ENCODE measurements around the gene BBS12. TPM values are rescaled to one million over a fixed set of nuclear protein-coding genes. Genes with fewer than 3 reads are reported as not detected.
A peak's percentile ranks its signal among the peaks of the same experiment; 100 is the strongest.

Gene BBS12
- total and polyA plus RNA-seq, 9 of the 15 experiments (the other 6 are each of a cell fraction or from before 2014, with no cell fraction given) = 2.7 to 6.5 (median 3.3) TPM

DNA sequence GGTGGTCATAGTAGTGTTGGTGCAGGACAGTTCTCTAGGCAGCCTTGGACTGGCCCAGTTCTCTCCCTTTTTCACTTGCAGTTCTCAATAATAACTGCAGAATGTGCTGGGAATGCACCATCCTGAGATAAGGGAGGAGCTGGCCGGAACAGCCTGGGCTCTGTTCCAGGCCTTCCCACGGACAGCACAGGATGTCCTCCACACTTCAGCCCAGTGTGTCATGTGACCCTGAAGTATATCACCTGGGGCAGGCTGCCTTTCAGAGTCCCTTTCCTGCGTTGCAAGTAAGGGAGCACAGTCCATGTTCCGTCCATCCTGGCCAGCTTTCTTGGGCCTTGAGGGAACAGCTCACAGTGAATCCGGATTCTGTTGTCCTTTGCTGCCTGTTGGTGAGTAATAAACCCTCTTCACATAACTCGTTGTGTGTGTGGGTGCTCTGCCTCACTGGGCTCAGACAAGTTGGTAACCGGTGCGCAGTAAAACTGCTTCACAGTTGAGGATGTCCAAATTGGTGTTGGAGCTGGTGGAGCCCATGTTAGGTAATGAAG, 32.3 kb upstream of the BBS12 start (continued):
- TF ChIP-seq TOE1 (IDR thresholded peaks at IDR 0.05; ENCODE audit: borderline replicate concordance) (peak; percentile 98), TOE1 (CRISPR knock-in tag; IDR thresholded peaks at IDR 0.05; ENCODE audit: borderline replicate concordance, low read depth) (no peak), CEBPG (CRISPR knock-in tag; IDR thresholded peaks at IDR 0.05) (no peak), CEBPG (tag; conservative IDR thresholded peaks at IDR 0.05 in 1 of 2, IDR thresholded peaks at IDR 0.05 in 1 of 2) (no peak), ZNF445 (CRISPR knock-in tag; IDR thresholded peaks at IDR 0.05; ENCODE audit: low read depth) (no peak), CBX5 (IDR thresholded peaks at IDR 0.05; ENCODE audit: borderline replicate concordance, low read depth) (no peak), ZNF134 (CRISPR knock-in tag; conservative IDR thresholded peaks at IDR 0.05) (no peak), HEY1 (CRISPR knock-in tag; IDR thresholded peaks at IDR 0.05; ENCODE audit: borderline replicate concordance) (no peak), SREBF2 (CRISPR knock-in tag; IDR thresholded peaks at IDR 0.05) (no peak), SMARCA5 (IDR thresholded peaks at IDR 0.05) (no peak), ZNF184 (CRISPR knock-in tag; IDR thresholded peaks at IDR 0.05) (no peak), NCOA6 (IDR thresholded peaks at IDR 0.05) (no peak), CBFA2T2 (conservative IDR thresholded peaks at IDR 0.05) (peak; percentile 72), KAT8 (IDR thresholded peaks at IDR 0.05; ENCODE audit: low read depth) (no peak), YBX1 (IDR thresholded peaks at IDR 0.05) (no peak), SMAD3 (CRISPR knock-in tag; conservative IDR thresholded peaks at IDR 0.05) (no peak), JUN (IDR thresholded peaks at IDR 0.05; ENCODE audit: borderline replicate concordance, low read depth, low read length) (peak; percentile 29; the same call in 1 of the 2 replicates), JUN (CRISPR knock-in tag; IDR thresholded peaks at IDR 0.05; ENCODE audit: borderline replicate concordance) (no peak), NR3C1 (CRISPR knock-in tag; IDR thresholded peaks at IDR 0.05) (no peak), MEIS2 (IDR thresholded peaks at IDR 0.05; ENCODE audit: partially characterized antibody) (peak; percentile 52), BDP1 (IDR thresholded peaks at IDR 0.05; ENCODE audit: insufficient read depth, insufficient read length) (no peak), ZBED1 (IDR thresholded peaks at IDR 0.05) (no peak), CBFB (CRISPR knock-in tag; IDR thresholded peaks at IDR 0.05) (no peak), SUPT5H (IDR thresholded peaks at IDR 0.05) (no peak; the same call in 1 of the 2 replicates), BMI1 (IDR thresholded peaks at IDR 0.05; ENCODE audit: low read length) (no peak), ZFPM2 (CRISPR knock-in tag; IDR thresholded peaks at IDR 0.05) (no peak), FOXJ3 (CRISPR knock-in tag; IDR thresholded peaks at IDR 0.05) (no peak)
- TF ChIP-seq, protein P1, sequence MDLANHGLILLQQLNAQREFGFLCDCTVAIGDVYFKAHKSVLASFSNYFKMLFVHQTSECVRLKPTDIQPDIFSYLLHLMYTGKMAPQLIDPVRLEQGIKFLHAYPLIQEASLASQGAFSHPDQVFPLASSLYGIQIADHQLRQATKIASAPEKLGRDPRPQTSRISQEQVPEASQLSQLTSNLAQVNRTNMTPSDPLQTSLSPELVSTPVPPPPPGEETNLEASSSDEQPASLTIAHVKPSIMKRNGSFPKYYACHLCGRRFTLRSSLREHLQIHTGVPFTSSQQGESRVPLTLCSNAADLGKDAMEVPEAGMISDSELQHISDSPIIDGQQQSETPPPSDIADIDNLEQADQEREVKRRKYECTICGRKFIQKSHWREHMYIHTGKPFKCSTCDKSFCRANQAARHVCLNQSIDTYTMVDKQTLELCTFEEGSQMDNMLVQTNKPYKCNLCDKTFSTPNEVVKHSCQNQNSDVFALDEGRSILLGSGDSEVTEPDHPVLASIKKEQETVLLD (IDR thresholded peaks at IDR 0.05) = no peak
- TF ChIP-seq, protein P2, sequence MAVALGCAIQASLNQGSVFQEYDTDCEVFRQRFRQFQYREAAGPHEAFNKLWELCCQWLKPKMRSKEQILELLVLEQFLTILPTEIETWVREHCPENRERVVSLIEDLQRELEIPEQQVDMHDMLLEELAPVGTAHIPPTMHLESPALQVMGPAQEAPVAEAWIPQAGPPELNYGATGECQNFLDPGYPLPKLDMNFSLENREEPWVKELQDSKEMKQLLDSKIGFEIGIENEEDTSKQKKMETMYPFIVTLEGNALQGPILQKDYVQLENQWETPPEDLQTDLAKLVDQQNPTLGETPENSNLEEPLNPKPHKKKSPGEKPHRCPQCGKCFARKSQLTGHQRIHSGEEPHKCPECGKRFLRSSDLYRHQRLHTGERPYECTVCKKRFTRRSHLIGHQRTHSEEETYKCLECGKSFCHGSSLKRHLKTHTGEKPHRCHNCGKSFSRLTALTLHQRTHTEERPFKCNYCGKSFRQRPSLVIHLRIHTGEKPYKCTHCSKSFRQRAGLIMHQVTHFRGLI (CRISPR knock-in tag; IDR thresholded peaks at IDR 0.05) = no peak
- TF ChIP-seq, protein P3, sequence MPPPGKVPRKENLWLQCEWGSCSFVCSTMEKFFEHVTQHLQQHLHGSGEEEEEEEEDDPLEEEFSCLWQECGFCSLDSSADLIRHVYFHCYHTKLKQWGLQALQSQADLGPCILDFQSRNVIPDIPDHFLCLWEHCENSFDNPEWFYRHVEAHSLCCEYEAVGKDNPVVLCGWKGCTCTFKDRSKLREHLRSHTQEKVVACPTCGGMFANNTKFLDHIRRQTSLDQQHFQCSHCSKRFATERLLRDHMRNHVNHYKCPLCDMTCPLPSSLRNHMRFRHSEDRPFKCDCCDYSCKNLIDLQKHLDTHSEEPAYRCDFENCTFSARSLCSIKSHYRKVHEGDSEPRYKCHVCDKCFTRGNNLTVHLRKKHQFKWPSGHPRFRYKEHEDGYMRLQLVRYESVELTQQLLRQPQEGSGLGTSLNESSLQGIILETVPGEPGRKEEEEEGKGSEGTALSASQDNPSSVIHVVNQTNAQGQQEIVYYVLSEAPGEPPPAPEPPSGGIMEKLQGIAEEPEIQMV (tag; conservative IDR thresholded peaks at IDR 0.05; ENCODE audit: low read depth) = no peak

All from K562 (cell line).